Progenitor cell of endocrine pancreas (in vitro differentiated cells): ENCODE results near the gene MRTFA. TPM values are rescaled to one million over a fixed set of nuclear protein-coding genes. Genes with fewer than 3 reads are reported as not detected.
A peak's percentile ranks its signal among the peaks of the same experiment; 100 is the strongest.

ENCODE experiments used
- DNase-seq: peaks from one replicate; pipeline ENCODE4 v3.0.0; 2021; ENCODE audit warnings: low spot score; ENCODE audit not compliant: unreplicated experiment
- H3K27ac Mint-ChIP-seq: 2 replicates; pipeline ENCODE4 v1.8.0; 2021; ENCODE audit warnings: mild to moderate bottlenecking, moderate library complexity, mixed read lengths
- H3K27me3 Mint-ChIP-seq: 2 replicates; pipeline ENCODE4 v1.8.0; 2021; ENCODE audit warnings: mixed read lengths
- H3K36me3 Mint-ChIP-seq: 2 replicates; pipeline ENCODE4 v1.8.0; 2022; ENCODE audit warnings: mixed read lengths; ENCODE audit not compliant: insufficient read depth
- H3K4me1 Mint-ChIP-seq: 2 replicates; pipeline ENCODE4 v1.8.0; 2021; ENCODE audit warnings: low read depth, mixed read lengths
- H3K4me3 Mint-ChIP-seq: 2 replicates; pipeline ENCODE4 v1.8.0; 2021; ENCODE audit warnings: low read depth, mild to moderate bottlenecking, moderate library complexity, mixed read lengths
- H3K9me3 Mint-ChIP-seq: 2 replicates; pipeline ENCODE4 v1.8.0; 2021; ENCODE audit warnings: low read depth, mixed read lengths
- total RNA-seq: library from RNA; stranded (reverse); gene quantifications from 2 replicates; pipeline ENCODE4 v1.2.1, GENCODE V29; 2021
- TF ChIP-seq, protein P1 (sequence below): fragments of 200-600 bp; sonication (generic); IDR thresholded peaks from one replicate; pipeline ENCODE4 v1.5.0; 2021; ENCODE audit warnings: antibody characterized with exemption, mild to moderate bottlenecking; ENCODE audit not compliant: unreplicated experiment

Gene MRTFA
- total RNA-seq, 1 donor from 2014 or later, result 61.9 TPM

DNA sequence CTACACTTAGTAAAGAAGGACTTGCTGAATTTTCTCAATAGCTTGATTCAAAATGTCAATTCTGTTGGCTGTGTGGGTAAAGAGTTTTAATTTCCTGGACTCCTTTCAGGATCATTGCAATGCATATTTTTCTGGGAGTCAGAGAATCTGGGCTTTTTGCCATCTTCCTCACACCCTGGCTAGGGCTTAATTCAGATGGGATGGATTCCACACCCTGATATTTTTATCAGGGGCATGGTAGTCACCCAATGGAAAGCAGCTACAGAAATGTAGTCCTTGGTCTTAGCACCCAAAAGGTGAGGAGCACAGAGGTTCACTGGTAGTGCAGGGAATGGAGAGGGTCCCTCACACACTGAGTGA, 186.9 kb downstream of the MRTFA start:
- Mint-ChIP-seq H3K4me1 (peaks cover 11% of the 10 kb centered on the region), H3K9me3 (no peaks in the 10 kb centered on the region), H3K27ac (no peak overlapping the region), H3K4me3 (no peak overlapping the region), H3K36me3 (peaks cover 8% of the 10 kb centered on the region), H3K27me3 (no peaks in the 10 kb centered on the region)
- DNase-seq, result no peak
- TF ChIP-seq, protein P1, sequence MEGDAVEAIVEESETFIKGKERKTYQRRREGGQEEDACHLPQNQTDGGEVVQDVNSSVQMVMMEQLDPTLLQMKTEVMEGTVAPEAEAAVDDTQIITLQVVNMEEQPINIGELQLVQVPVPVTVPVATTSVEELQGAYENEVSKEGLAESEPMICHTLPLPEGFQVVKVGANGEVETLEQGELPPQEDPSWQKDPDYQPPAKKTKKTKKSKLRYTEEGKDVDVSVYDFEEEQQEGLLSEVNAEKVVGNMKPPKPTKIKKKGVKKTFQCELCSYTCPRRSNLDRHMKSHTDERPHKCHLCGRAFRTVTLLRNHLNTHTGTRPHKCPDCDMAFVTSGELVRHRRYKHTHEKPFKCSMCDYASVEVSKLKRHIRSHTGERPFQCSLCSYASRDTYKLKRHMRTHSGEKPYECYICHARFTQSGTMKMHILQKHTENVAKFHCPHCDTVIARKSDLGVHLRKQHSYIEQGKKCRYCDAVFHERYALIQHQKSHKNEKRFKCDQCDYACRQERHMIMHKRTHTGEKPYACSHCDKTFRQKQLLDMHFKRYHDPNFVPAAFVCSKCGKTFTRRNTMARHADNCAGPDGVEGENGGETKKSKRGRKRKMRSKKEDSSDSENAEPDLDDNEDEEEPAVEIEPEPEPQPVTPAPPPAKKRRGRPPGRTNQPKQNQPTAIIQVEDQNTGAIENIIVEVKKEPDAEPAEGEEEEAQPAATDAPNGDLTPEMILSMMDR, result no peak

DNA sequence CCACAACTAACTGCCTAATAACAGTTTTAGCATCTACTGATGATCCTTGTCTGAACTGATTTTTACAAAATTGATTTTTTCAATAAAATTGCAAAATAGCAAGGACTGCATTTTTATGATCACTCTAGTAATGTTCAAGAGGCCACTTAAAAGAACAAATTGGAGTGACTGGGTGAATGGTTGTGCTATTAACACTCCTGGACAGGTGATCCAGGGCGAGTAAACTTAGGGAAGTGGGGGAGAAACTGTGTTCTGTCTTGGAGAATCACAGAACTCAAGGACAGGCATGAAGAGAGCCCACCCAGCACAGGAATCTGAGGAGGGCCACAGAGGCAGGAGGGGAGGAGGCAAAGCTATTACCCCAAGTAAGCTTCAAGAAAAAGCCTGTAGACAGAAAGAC, 190.3 kb downstream of the MRTFA start:
- H3K4me1 Mint-ChIP-seq, result no peaks in the 10 kb centered on the region
- peaks cover 12% of the 10 kb centered on the region for H3K36me3 Mint-ChIP-seq
- TF ChIP-seq, protein P1, result no peak
- H3K4me3 Mint-ChIP-seq, result no peak overlapping the region
- H3K27ac Mint-ChIP-seq, result peak overlapping the region; percentile 41
- DNase-seq, result no peak
- H3K27me3 Mint-ChIP-seq, result no peaks in the 10 kb centered on the region
- peaks cover 4% of the 10 kb centered on the region for H3K9me3 Mint-ChIP-seq

DNA sequence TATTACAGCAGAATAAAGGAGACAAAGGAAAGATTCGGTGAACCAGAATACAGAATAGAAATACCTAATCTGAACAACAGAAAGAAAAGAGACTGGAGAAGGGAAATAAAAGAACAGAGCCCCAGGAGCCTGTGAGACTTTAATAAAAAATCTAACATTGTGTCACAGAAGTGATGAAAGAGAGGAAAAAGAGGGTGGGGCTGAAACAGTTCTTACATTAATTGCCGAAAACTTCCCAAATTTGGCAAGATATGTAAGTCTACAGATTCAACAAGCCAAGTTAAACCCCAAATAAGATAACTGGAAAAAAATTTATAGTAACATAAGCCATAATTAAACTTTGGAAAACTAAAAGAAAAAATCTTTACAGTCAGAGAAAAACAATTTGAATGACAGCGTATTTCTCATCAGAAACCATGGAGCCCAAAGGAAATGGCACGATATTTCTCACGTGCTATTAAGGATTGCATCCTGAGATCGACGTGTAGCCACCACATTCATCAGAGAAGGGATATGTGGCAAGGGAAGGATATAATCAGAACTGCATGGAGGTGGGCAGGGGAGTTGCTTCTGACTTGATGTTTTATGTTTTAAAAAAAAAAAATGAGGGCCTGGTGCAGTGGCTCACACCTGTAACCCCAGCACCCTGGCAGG, 192.2 kb downstream of the MRTFA start:
- H3K4me1 Mint-ChIP-seq, result no peaks in the 10 kb centered on the region
- no peak overlapping the region for H3K27ac Mint-ChIP-seq
- no peaks in the 10 kb centered on the region for H3K27me3 Mint-ChIP-seq
- DNase-seq, result no peak
- TF ChIP-seq, protein P1, result no peak
- H3K9me3 Mint-ChIP-seq, result peaks cover 4% of the 10 kb centered on the region
- H3K4me3 Mint-ChIP-seq, result no peak overlapping the region
- H3K36me3 Mint-ChIP-seq, result peaks cover 14% of the 10 kb centered on the region

DNA sequence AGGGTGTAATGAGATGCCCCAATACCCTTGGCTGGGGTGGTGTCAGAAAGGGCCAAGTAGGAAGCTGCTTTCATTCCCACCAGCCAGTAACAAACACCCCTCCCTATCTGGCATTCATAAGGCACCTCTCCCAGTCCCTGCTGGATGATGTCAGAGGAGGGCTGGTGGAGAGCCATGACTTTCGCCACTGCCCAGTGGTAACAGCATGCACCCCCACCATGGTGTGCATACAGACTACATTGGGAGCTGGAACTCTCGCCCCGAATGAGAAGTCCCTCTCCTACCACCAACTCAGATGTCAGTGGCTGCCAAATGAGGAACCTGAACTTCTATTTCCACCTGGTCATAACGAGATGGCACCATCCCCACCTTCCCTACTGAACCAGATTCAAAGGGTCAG, 192.8 kb downstream of the MRTFA start:
- Mint-ChIP-seq H3K9me3 (peaks cover 4% of the 10 kb centered on the region), H3K4me1 (no peaks in the 10 kb centered on the region), H3K27ac (peak overlapping the region; percentile 11), H3K27me3 (no peaks in the 10 kb centered on the region), H3K4me3 (no peak overlapping the region), H3K36me3 (peaks cover 14% of the 10 kb centered on the region)
- DNase-seq, result no peak
- TF ChIP-seq, protein P1, result no peak

DNA sequence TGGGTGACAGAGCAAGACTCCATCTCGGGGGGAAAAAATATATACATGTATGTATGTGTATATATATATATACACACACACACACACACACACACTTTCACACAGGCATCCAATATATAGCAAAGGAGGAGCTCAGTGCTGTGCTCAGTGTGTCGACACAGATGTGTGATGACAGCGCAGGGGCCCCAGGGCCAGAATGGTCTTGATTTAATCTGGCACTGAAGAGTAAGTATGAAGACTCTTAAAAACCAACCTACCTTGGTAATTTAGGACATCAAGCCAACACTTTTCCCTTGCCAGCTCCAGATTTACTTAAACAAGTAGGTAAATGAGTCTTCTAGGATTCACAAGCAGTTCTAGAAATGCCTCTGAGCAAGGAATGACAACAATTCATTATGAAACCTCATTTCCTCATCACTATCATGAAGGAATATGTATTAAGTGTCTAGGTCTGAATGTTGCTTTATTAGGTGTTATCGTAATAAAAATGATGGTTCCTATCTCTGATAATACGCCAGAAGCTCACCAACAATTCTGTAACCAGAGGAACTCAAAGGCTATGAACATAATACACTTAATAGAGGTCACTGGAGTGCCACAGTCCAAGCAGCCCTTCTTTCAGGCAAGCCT, 194.6 kb downstream of the MRTFA start:
- Mint-ChIP-seq H3K9me3 (peaks cover 4% of the 10 kb centered on the region), H3K36me3 (peaks cover 14% of the 10 kb centered on the region), H3K27ac (no peak overlapping the region), H3K27me3 (no peaks in the 10 kb centered on the region), H3K4me1 (peaks cover 5% of the 10 kb centered on the region), H3K4me3 (no peak overlapping the region)
- DNase-seq, result no peak
- TF ChIP-seq, protein P1, result no peak
